ENCODE data around the gene PPP2R5C.

DNA sequence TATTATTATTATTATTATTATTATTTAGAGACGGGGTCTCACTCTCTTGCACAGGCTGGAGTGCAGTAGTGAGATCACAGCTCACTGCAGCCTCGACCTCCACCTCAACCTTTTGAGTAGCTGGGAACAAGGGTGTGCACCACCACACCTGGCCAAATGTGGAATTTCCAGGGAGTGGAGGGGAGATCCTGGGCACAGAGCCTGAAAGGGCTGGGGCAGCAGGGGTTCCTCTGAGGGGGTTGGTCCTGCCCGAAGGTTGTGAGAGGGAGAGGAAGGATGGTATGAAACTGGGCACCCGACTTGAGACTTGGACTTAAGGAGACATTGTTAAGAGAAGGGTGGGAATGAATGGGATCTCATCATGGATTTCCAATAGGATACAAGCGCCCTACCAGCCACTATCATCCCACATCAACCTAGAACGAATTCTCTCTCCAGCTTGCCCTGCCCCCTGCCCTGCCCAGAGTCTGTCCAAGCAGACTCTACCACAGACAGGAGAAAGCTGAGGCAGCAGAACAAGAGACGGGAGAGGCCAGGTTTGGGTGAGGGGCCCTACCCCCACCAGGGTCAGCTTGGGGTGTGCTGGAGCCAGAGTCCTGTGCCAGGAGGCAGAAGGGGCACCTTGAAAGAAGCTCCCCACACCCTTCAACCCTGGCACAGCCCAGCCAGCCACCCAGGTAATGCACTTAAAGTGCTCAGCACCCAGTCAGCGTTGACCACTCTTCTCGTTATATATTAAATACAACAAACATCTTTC, 200.4 kb downstream of the PPP2R5C start:
- TF ChIP-seq, protein P1, sequence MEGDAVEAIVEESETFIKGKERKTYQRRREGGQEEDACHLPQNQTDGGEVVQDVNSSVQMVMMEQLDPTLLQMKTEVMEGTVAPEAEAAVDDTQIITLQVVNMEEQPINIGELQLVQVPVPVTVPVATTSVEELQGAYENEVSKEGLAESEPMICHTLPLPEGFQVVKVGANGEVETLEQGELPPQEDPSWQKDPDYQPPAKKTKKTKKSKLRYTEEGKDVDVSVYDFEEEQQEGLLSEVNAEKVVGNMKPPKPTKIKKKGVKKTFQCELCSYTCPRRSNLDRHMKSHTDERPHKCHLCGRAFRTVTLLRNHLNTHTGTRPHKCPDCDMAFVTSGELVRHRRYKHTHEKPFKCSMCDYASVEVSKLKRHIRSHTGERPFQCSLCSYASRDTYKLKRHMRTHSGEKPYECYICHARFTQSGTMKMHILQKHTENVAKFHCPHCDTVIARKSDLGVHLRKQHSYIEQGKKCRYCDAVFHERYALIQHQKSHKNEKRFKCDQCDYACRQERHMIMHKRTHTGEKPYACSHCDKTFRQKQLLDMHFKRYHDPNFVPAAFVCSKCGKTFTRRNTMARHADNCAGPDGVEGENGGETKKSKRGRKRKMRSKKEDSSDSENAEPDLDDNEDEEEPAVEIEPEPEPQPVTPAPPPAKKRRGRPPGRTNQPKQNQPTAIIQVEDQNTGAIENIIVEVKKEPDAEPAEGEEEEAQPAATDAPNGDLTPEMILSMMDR (IDR thresholded peaks at IDR 0.05), result no peak
- no peak for TF ChIP-seq POLR2A (IDR thresholded peaks at IDR 0.05)

Data from uterus (tissue), 2 donors.